ENCODE measurements around the gene FOXG1.

FOXG1 gene

GRCh38 chr14:28762303-28762954, 4.2 kb upstream of the FOXG1 start:
- DNase-seq: no peak

GRCh38 chr14:28762955-28763326, 3.6 kb upstream of the FOXG1 start:
- no peak for DNase-seq

GRCh38 chr14:28763751-28764256, 2.8 kb upstream of the FOXG1 start:
- DNase-seq: no peak

GRCh38 chr14:28764257-28765160, 2.1 kb upstream of the FOXG1 start:
- no peak for DNase-seq

- DNase-seq: no peak
These were observed 1.3 kb upstream of the FOXG1 start for GRCh38 chr14:28765169-28765830.

- no peak for DNase-seq
These were observed 637 bp upstream of the FOXG1 start for GRCh38 chr14:28765831-28766468.

- DNase-seq: no peak
These were observed 654 bp downstream of the FOXG1 start for GRCh38 chr14:28767030-28767852.

GRCh38 chr14:28767853-28768741, 1.5 kb downstream of the FOXG1 start:
- DNase-seq: peak; percentile 84

- no peak for DNase-seq
These were observed 2.8 kb downstream of the FOXG1 start for GRCh38 chr14:28769276-28769880.

- DNase-seq: no peak
These were observed 3.5 kb downstream of the FOXG1 start for GRCh38 chr14:28770061-28770460.

GRCh38 chr14:28770630-28771029, 4.0 kb downstream of the FOXG1 start:
- DNase-seq: no peak

GRCh38 chr14:28771168-28771567, 4.6 kb downstream of the FOXG1 start:
- DNase-seq: no peak

GRCh38 chr14:28772613-28773012, 6.0 kb downstream of the FOXG1 start:
- no peak for DNase-seq

GRCh38 chr14:28773176-28773575, 6.6 kb downstream of the FOXG1 start:
- no peak for DNase-seq

GRCh38 chr14:28773861-28774691, 7.5 kb downstream of the FOXG1 start:
- no peak for DNase-seq

- no peak for DNase-seq
These were observed 8.5 kb downstream of the FOXG1 start for GRCh38 chr14:28774764-28775735.

- DNase-seq: no peak
These were observed 10.1 kb downstream of the FOXG1 start for GRCh38 chr14:28776482-28777266.

All from T1000 (cell line).